NT2/D1 (cell line): Measurements from ENCODE around the gene CTPS1.

Experiments
- DNase-seq: peaks from one replicate; pipeline ENCODE4 v3.0.0-alpha.2; 2011; ENCODE audit warnings: low read depth, low spot score
- H3K27me3 ChIP-seq: 2 replicates; pipeline ENCODE4 v1.6.0; 2011; ENCODE audit warnings: mild to moderate bottlenecking; ENCODE audit not compliant: insufficient read length, insufficient read depth
- H3K36me3 ChIP-seq: 2 replicates; pipeline ENCODE4 v1.6.1; 2011; ENCODE audit warnings: mild to moderate bottlenecking, low read length, mixed read lengths; ENCODE audit not compliant: insufficient read depth, insufficient read length
- H3K4me1 ChIP-seq: 2 replicates; pipeline ENCODE4 v1.5.1; 2011; ENCODE audit not compliant: insufficient read depth, insufficient read length
- H3K4me3 ChIP-seq: 2 replicates; pipeline ENCODE4 v1.5.1; 2011; ENCODE audit warnings: low read depth; ENCODE audit not compliant: insufficient read length
- H3K9ac ChIP-seq: 2 replicates; pipeline ENCODE4 v1.6.0; 2011; ENCODE audit warnings: low read depth; ENCODE audit not compliant: insufficient read length
- H3K9me3 ChIP-seq: 2 replicates; pipeline ENCODE4 v1.5.1; 2011; ENCODE audit warnings: mild to moderate bottlenecking, low read length; ENCODE audit not compliant: insufficient read depth
- SUZ12 ChIP-seq: IDR thresholded peaks from 2 replicates; pipeline ENCODE4 v1.6.1; 2011; ENCODE audit not compliant: insufficient read length, insufficient read depth; ENCODE audit errors: extremely low read depth
- YY1 ChIP-seq: IDR thresholded peaks from 2 replicates; pipeline ENCODE4 v1.6.1; 2011; ENCODE audit not compliant: insufficient read length, insufficient read depth
- ZNF274 ChIP-seq: IDR thresholded peaks from 2 replicates; pipeline ENCODE4 v1.6.1; 2011; ENCODE audit warnings: mild to moderate bottlenecking, low read depth, low read length

Gene CTPS1

DNA sequence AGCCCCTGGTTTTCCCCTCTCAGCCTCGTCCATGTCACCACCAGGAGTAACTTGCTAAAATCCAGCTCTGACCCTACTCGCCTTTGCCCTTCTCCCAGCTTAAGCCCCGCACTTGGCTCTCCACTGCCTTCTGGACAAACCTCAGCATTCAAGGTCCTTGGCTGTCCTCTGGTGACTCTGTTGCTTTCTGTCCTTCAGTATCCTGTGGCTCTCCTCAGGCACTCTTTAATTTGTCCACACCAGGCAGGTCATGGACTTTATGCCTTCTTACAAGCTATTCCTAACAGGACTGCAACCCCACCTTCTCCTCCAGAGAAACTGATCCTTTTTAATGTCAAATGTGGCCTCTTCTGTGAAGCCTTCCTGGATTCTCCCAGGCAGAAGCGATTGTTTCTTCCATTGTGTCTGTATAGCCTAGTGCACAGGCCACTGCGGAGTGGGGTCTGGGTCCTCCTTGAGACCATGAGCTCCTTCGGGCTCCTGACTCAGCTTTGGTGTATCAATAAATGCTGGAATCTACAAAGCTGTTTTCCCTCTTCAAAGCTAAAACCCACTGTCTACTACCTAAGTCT, 26.7 kb upstream of the CTPS1 start:
- Histone ChIP-seq H3K9ac (no peak overlapping the region), H3K4me1 (peaks cover 3% of the 10 kb centered on the region), H3K4me3 (no peak overlapping the region), H3K27me3 (peaks cover 20% of the 10 kb centered on the region), H3K9me3 (no peaks in the 10 kb centered on the region), H3K36me3 (no peaks in the 10 kb centered on the region)
- TF ChIP-seq YY1, result no peak
- no peak for TF ChIP-seq ZNF274
- no peak for TF ChIP-seq SUZ12
- DNase-seq, result no peak

DNA sequence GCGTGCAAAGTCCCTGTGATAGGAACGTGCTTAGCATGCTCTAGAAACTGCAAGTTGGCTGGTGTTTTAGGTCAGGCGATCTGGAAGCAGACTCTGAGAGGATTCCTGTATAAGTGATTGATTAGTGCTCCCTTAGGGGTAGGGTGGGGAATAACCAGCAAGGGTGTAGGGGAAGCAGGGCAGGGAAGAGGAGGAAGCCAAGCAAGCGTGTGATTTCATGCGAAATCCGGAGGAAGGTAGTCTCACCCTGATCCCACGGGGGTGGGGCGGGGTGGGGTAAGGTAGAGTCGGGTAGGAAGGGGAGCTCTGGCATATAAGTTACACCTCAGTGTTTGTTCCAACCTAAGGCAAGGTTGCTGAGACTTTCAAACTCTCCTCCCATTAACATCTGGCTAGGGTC, 24.9 kb upstream of the CTPS1 start:
- Histone ChIP-seq H3K9ac (no peak overlapping the region), H3K27me3 (peaks cover 20% of the 10 kb centered on the region), H3K4me3 (no peak overlapping the region), H3K9me3 (no peaks in the 10 kb centered on the region), H3K36me3 (no peaks in the 10 kb centered on the region), H3K4me1 (no peaks in the 10 kb centered on the region)
- TF ChIP-seq ZNF274 (no peak), SUZ12 (no peak), YY1 (no peak)
- DNase-seq, result no peak

DNA sequence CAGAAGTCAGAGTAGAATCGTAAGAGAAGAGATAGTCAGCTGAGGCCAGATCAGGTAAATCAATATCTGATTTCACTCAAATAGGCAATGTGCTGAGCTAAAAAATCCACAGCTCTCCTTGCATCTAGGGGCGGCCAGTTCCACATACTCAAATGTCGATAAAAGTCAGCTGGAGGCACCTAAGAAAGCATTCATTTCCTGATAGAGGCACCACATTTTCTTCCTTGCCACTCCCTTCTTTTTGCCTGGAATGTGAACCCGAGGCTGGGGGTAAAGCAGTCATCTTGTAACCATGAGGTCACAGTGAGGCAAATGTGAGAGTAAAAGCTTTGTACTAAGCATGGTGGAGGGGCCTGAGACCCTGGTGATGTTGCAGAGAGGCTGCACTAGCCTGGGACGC, 24.2 kb upstream of the CTPS1 start:
- no peaks in the 10 kb centered on the region for H3K4me1 ChIP-seq
- peaks cover 20% of the 10 kb centered on the region for H3K27me3 ChIP-seq
- no peak overlapping the region for H3K4me3 ChIP-seq
- H3K36me3 ChIP-seq, result no peaks in the 10 kb centered on the region
- H3K9me3 ChIP-seq, result no peaks in the 10 kb centered on the region
- DNase-seq, result no peak
- TF ChIP-seq SUZ12 (no peak), YY1 (no peak), ZNF274 (no peak)
- no peak overlapping the region for H3K9ac ChIP-seq

DNA sequence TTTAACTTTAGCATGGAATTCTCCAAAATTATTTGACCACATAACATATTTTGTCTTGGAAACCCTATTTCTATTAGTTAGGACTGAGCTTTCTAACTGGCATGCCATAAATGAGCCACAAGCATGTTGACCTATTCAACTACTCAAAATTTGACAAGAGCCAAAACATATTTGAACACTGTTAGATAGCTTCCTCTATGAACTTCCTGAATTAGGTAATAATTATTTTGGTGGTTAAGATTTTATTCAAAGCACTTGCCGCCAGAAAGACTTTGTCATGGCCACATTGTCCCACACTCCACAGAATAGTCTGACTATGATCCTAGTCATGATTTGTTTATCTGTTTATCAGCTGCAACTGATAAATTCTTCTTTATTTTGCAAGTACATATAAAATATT, 23.1 kb upstream of the CTPS1 start:
- TF ChIP-seq SUZ12, result no peak
- TF ChIP-seq ZNF274, result no peak
- TF ChIP-seq YY1, result no peak
- H3K36me3 ChIP-seq, result no peaks in the 10 kb centered on the region
- H3K4me1 ChIP-seq, result no peaks in the 10 kb centered on the region

DNA sequence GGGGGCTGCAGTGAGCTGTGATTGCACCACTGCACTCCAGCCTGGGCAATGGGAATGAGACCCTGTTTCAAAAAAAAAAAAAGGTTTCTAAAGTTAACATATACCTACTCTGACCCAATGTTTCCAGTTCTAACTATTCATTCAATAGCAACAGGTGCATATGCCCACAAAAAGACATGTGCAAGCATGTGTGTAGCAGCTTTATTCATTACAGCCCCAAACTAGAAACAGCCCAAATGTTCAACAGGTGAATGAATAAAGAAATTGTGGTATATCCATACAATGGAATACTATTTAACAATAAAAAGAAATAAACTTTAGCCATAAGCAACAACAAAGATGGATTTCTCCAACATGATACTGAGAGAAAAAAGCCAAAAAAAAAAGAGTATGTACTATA, 21.3 kb upstream of the CTPS1 start:
- DNase-seq, result no peak
- no peak overlapping the region for H3K4me3 ChIP-seq
- no peaks in the 10 kb centered on the region for H3K4me1 ChIP-seq
- H3K9ac ChIP-seq, result no peak overlapping the region
- no peaks in the 10 kb centered on the region for H3K9me3 ChIP-seq
- TF ChIP-seq YY1, result no peak
- no peaks in the 10 kb centered on the region for H3K36me3 ChIP-seq
- H3K27me3 ChIP-seq, result no peaks in the 10 kb centered on the region

More for the DNA sequence above, 23.1 kb upstream of the CTPS1 start:
- Histone ChIP-seq H3K9me3 (no peaks in the 10 kb centered on the region), H3K4me3 (no peak overlapping the region), H3K27me3 (peaks cover 9% of the 10 kb centered on the region), H3K9ac (no peak overlapping the region)
- DNase-seq, result no peak

DNA sequence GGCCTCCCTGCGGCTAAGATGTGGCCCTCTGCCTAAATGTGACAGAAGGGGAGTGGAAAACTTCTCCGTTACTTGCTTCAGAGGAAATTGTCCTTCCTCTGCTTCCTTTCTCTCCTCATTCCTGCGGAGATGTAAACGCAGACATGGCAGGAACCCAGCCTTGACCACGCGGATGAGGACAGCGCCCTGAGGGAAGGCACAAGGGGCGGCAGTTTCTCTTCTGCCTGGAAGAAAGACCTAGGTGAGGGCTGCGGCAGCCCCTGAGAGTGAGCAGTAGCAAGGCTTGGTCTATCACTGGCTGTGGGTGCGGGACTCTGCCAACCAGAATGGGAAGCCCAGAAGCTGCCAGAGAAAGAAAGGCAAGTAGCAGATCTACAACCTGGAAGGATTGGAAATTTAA, 14.0 kb upstream of the CTPS1 start:
- H3K9me3 ChIP-seq, result no peaks in the 10 kb centered on the region
- no peak for DNase-seq
- H3K27me3 ChIP-seq, result no peaks in the 10 kb centered on the region
- H3K4me1 ChIP-seq, result peaks cover 6% of the 10 kb centered on the region
- no peak overlapping the region for H3K9ac ChIP-seq
- TF ChIP-seq SUZ12, result no peak
- no peak overlapping the region for H3K4me3 ChIP-seq
- no peaks in the 10 kb centered on the region for H3K36me3 ChIP-seq

DNA sequence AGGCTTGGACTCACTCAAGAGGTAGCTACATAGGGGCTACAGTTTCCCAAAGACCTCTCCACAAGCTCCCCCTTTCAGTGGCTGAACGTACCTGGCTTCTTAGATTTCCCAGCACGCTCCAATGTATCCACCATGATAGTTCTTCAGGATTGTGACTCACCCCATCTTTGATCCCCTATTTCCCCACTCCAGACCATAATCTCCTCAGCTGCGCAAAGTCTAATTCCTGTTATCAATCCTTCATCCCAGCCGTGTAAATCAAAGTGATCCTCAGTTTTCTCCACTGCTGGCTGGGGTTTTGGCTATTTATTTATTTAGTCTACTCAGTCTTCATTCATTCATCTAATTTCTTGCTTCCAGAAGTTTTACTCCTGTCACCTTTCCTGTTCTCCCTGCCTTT, 13.1 kb upstream of the CTPS1 start:
- Histone ChIP-seq H3K4me3 (no peak overlapping the region), H3K9ac (no peak overlapping the region), H3K27me3 (no peaks in the 10 kb centered on the region), H3K36me3 (no peaks in the 10 kb centered on the region), H3K9me3 (no peaks in the 10 kb centered on the region), H3K4me1 (peaks cover 6% of the 10 kb centered on the region)
- DNase-seq, result no peak
- TF ChIP-seq SUZ12, result no peak
- no peak for TF ChIP-seq YY1
- TF ChIP-seq ZNF274, result no peak

DNA sequence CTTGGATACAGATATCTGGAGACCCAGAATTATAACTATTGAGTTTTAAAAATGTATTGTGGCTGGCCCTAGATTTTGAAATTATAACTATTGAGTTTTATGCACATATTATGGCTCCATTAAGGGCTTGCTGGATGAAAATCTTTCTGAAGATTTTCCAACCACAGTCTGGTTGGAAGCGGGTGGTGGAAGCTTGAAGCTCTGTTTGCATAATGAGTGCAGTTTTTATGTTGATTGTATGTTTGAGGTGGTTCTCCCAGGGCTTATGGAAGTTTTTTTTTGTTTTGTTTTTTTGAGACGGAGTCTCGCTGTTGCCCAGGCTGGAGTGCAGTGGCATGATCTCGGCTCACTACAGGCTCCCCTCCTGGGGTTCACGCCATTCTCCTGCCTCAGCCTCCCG, 10.1 kb upstream of the CTPS1 start:
- Histone ChIP-seq H3K9me3 (no peaks in the 10 kb centered on the region), H3K9ac (no peak overlapping the region), H3K36me3 (no peaks in the 10 kb centered on the region), H3K4me3 (no peak overlapping the region), H3K4me1 (peaks cover 6% of the 10 kb centered on the region), H3K27me3 (no peaks in the 10 kb centered on the region)
- no peak for DNase-seq
- no peak for TF ChIP-seq ZNF274
- TF ChIP-seq SUZ12, result no peak
- no peak for TF ChIP-seq YY1
